H9 (cell line): ENCODE results near the gene TLX2. TPM values are rescaled to one million over a fixed set of nuclear protein-coding genes. Genes with fewer than 3 reads are reported as not detected.

Experiments
- DNase-seq: peaks from one replicate; pipeline ENCODE4 v3.0.0-alpha.2; 2017
- H2AFZ ChIP-seq: one replicate; pipeline ENCODE4 v1.6.1; 2013; ENCODE audit warnings: mild to moderate bottlenecking, low read length, control low read depth, moderate library complexity
- H2AK5ac ChIP-seq: 2 replicates; pipeline ENCODE4 v1.6.1; 2013; ENCODE audit warnings: low read length, control low read depth, mixed read lengths; ENCODE audit not compliant: insufficient read length
- H2BK120ac ChIP-seq: one replicate; pipeline ENCODE4 v1.6.1; 2013; ENCODE audit warnings: low read depth, mild to moderate bottlenecking, low read length, control low read depth, inconsistent platforms; ENCODE audit not compliant: poor library complexity, severe bottlenecking
- H2BK12ac ChIP-seq: 2 replicates; pipeline ENCODE4 v1.6.1; 2013; ENCODE audit warnings: low read length, control low read depth, mixed read lengths, low read depth; ENCODE audit not compliant: insufficient read length
- H2BK15ac ChIP-seq: 2 replicates; pipeline ENCODE4 v1.6.1; 2013; ENCODE audit warnings: low read depth, low read length, control low read depth
- H2BK20ac ChIP-seq: one replicate; pipeline ENCODE4 v1.6.1; 2013; ENCODE audit warnings: low read depth, mild to moderate bottlenecking, low read length, control low read depth, inconsistent platforms; ENCODE audit not compliant: poor library complexity, severe bottlenecking
- H2BK5ac ChIP-seq: 2 replicates; pipeline ENCODE4 v1.6.1; 2013; ENCODE audit warnings: low read length, control low read depth, mixed read lengths; ENCODE audit not compliant: insufficient read length
- H3K14ac ChIP-seq: 2 replicates; pipeline ENCODE4 v1.6.1; 2013; ENCODE audit warnings: low read length, control low read depth; ENCODE audit not compliant: insufficient read depth
- H3K18ac ChIP-seq: 2 replicates; pipeline ENCODE4 v1.6.1; 2013; ENCODE audit warnings: low read depth, mild to moderate bottlenecking, mixed read lengths, low read length, control low read depth; ENCODE audit not compliant: insufficient read length
- H3K23ac ChIP-seq: 2 replicates; pipeline ENCODE4 v1.6.1; 2013; ENCODE audit warnings: low read length, control low read depth, mixed read lengths, low read depth; ENCODE audit not compliant: insufficient read length
- H3K23me2 ChIP-seq: 2 replicates; pipeline ENCODE4 v1.6.1; 2013; ENCODE audit warnings: low read depth, mild to moderate bottlenecking, mixed read lengths, low read length, control low read depth; ENCODE audit not compliant: insufficient read length, poor library complexity, severe bottlenecking
- H3K27ac ChIP-seq: 2 replicates; pipeline ENCODE4 v1.5.1; 2013; ENCODE audit warnings: low read length, control low read depth, mixed read lengths, low read depth; ENCODE audit not compliant: insufficient read length
- H3K27me3 ChIP-seq: 2 replicates; pipeline ENCODE4 v1.6.1; 2013; ENCODE audit warnings: low read length, control low read depth, inconsistent platforms; ENCODE audit not compliant: insufficient read depth
- H3K4ac ChIP-seq: 2 replicates; pipeline ENCODE4 v1.6.1; 2013; ENCODE audit warnings: low read depth, mild to moderate bottlenecking, control low read depth, inconsistent platforms, low read length, moderate library complexity
- H3K4me1 ChIP-seq: 2 replicates; pipeline ENCODE4 v1.6.1; 2013; ENCODE audit warnings: low read length, control low read depth, inconsistent platforms; ENCODE audit not compliant: insufficient read depth
- H3K4me2 ChIP-seq: 2 replicates; pipeline ENCODE4 v1.6.1; 2013; ENCODE audit warnings: low read length, control low read depth, mixed read lengths; ENCODE audit not compliant: insufficient read length, insufficient read depth
- H3K56ac ChIP-seq: 2 replicates; pipeline ENCODE4 v1.6.1; 2013; ENCODE audit warnings: low read depth, mild to moderate bottlenecking, mixed read lengths, low read length, control low read depth; ENCODE audit not compliant: insufficient read length
- H3K79me1 ChIP-seq: 2 replicates; pipeline ENCODE4 v1.6.1; 2013; ENCODE audit warnings: low read depth, mild to moderate bottlenecking, moderate library complexity, low read length, control low read depth, inconsistent platforms; ENCODE audit not compliant: insufficient read depth, poor library complexity, severe bottlenecking
- H3K79me2 ChIP-seq: 2 replicates; pipeline ENCODE4 v1.6.1; 2013; ENCODE audit warnings: low read length, control low read depth, inconsistent platforms; ENCODE audit not compliant: insufficient read depth
- H3K9ac ChIP-seq: 2 replicates; pipeline ENCODE4 v1.6.1; 2013; ENCODE audit warnings: low read length, control low read depth, mixed read lengths; ENCODE audit not compliant: insufficient read length; ENCODE audit errors: extremely low read depth
- H3K9me3 ChIP-seq: one replicate; pipeline ENCODE4 v1.6.1; 2013; ENCODE audit warnings: low read depth, low read length, inconsistent platforms; ENCODE audit not compliant: control insufficient read depth
- H3T11ph ChIP-seq: one replicate; pipeline ENCODE4 v1.6.1; 2013; ENCODE audit warnings: mild to moderate bottlenecking, low read length, control low read depth, inconsistent platforms
- H4K20me1 ChIP-seq: one replicate; pipeline ENCODE4 v1.6.1; 2013; ENCODE audit not compliant: control insufficient read depth, insufficient read length, insufficient read depth
- H4K5ac ChIP-seq: 2 replicates; pipeline ENCODE4 v1.6.1; 2013; ENCODE audit warnings: low read depth, mild to moderate bottlenecking, mixed read lengths, low read length, control low read depth; ENCODE audit not compliant: insufficient read length
- H4K8ac ChIP-seq: replicated peaks from 2 replicates; pipeline ENCODE4 v1.6.1; 2013; ENCODE audit warnings: low read length, control low read depth, mixed read lengths, low read depth; ENCODE audit not compliant: insufficient read length
- H4K91ac ChIP-seq: 2 replicates; pipeline ENCODE4 v1.6.1; 2013; ENCODE audit warnings: low read depth, mild to moderate bottlenecking, moderate library complexity, mixed read lengths, low read length, control low read depth; ENCODE audit not compliant: insufficient read length
- H3K27ac Mint-ChIP-seq, 3 experiments: 2 replicates in 2 of 3; 3 replicates in 1 of 3; pipeline ENCODE4 v1.8.0; 2020 to 2021; ENCODE audit warnings: mixed read lengths in 3 of 3, mild to moderate bottlenecking in 1 of 3, moderate library complexity in 1 of 3
- H3K27me3 Mint-ChIP-seq: 2 replicates; pipeline ENCODE4 v1.8.0; 2021; ENCODE audit warnings: low read depth, mild to moderate bottlenecking, moderate library complexity, mixed read lengths
- H3K36me3 Mint-ChIP-seq, 3 experiments: 2 replicates in 2 of 3; 3 replicates in 1 of 3; pipeline ENCODE4 v1.8.0; 2020 to 2021; ENCODE audit warnings: low read depth in 3 of 3, mixed read lengths in 3 of 3; ENCODE audit not compliant: insufficient read depth in 1 of 3
- H3K4me1 Mint-ChIP-seq, 2 experiments: 2 replicates each; pipeline ENCODE4 v1.8.0; 2020; ENCODE audit warnings: mixed read lengths in 2 of 2
- H3K4me3 Mint-ChIP-seq, 2 experiments: 2 replicates in 1 of 2; 3 replicates in 1 of 2; pipeline ENCODE4 v1.8.0; 2020 to 2021; ENCODE audit warnings: mild to moderate bottlenecking in 2 of 2, mixed read lengths in 2 of 2, moderate library complexity in 1 of 2
- H3K9me3 Mint-ChIP-seq, 2 experiments: 2 replicates in 1 of 2; 3 replicates in 1 of 2; pipeline ENCODE4 v1.8.0; 2020; ENCODE audit warnings: mild to moderate bottlenecking in 2 of 2, mixed read lengths in 2 of 2, moderate library complexity in 1 of 2
- WGBS: extraction: QIAGEN DNeasy Blood & Tissue Kit; methylation state at CpG from one replicate; pipeline ENCODE4 v1.1.7; 2013; ENCODE audit warnings: missing lambda C conversion rate, low lambda C conversion rate, mixed read lengths; ENCODE audit not compliant: insufficient read length; ENCODE audit errors: extremely low coverage; 5-methylcytosine and 5-hydroxymethylcytosine counted together
- total RNA-seq: library from RNA; stranded (reverse); gene quantifications from 2 replicates; pipeline ENCODE4 v1.2.1, GENCODE V29; 2021
- TF ChIP-seq, protein P1 (sequence below): fragments of 200-600 bp; sonication (generic); conservative IDR thresholded peaks from 3 replicates; pipeline ENCODE4 v1.8.0; 2021; ENCODE audit warnings: antibody characterized with exemption, mild to moderate bottlenecking

The TLX2 gene
- total RNA-seq, 1 experiment from 2014 or later = 0.20 TPM

DNA sequence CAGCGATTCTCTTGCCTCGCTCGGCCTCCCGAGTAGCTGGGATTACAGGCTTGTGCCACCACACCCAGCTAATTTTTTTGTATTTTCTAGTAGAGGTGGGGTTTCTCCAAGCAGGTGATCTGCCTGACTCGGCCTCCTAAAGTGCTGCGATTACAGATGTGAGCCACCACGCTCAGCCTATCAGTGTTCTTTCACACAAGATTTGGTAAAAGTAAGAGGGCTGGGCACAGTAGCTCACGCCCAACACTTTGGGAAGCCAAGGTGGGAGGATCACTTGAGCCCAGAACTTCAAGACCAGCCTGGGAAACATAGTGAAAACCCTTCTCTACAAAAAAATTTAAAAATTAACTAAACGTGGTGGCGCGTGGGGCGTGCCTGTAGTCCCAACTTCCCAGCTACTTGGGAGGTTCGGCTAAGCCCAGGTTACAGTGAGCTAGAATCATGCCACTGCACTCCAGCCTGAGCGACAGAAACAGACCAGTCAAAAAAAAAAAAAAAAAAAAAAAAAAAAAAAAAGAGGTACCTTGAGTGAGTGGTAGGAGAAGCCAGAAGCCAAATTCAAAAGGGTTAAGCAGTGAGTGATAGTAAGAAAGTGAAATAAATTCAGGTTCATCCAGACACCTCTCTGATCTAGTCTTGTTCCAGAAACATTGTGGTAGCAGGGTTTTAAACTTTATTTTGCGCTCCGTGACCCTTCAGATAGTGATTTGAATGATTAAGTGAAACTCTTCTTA, 42.8 kb upstream of the TLX2 start:
- H3T11ph ChIP-seq = no peak overlapping the region
- Mint-ChIP-seq H3K27ac (peak overlapping the region; percentile 98 to 99 (median 98); a peak in 6 of 7 replicates), H3K36me3 (peaks cover 11 to 18% (median 18%) of the 10 kb centered on the region in 3 experiments), H3K9me3 (no peaks in the 10 kb centered on the region; a peak in 1 of 5 replicates), H3K4me1 (peaks cover 11 to 12% of the 10 kb centered on the region in 2 experiments), H3K27me3 (peaks cover 3% of the 10 kb centered on the region), H3K4me3 (peak overlapping the region; percentile 96 to 98)
- H3K27me3 ChIP-seq = no peaks in the 10 kb centered on the region
- H2AK5ac ChIP-seq = no peak overlapping the region
- no peak overlapping the region for H2AFZ ChIP-seq
- no peak overlapping the region for H2BK12ac ChIP-seq
- no peak overlapping the region for H3K23ac ChIP-seq
- H3K4ac ChIP-seq = no peak overlapping the region
- no peak overlapping the region for H2BK15ac ChIP-seq
- peak overlapping the region; percentile 82 for H3K4me2 ChIP-seq
- H3K9me3 ChIP-seq = no peaks in the 10 kb centered on the region
- no peak overlapping the region for H4K5ac ChIP-seq
- no peaks in the 10 kb centered on the region for H3K4me1 ChIP-seq
- no peak overlapping the region for H2BK5ac ChIP-seq
- no peak overlapping the region for H3K14ac ChIP-seq
- no peak overlapping the region for H3K27ac ChIP-seq
- no peak for DNase-seq
- H4K20me1 ChIP-seq = no peaks in the 10 kb centered on the region
- no peak overlapping the region for H3K56ac ChIP-seq
- no CpG with 5 or more reads among the region's 16 CpGs for WGBS
- no peak overlapping the region for H4K91ac ChIP-seq
- TF ChIP-seq, protein P1, sequence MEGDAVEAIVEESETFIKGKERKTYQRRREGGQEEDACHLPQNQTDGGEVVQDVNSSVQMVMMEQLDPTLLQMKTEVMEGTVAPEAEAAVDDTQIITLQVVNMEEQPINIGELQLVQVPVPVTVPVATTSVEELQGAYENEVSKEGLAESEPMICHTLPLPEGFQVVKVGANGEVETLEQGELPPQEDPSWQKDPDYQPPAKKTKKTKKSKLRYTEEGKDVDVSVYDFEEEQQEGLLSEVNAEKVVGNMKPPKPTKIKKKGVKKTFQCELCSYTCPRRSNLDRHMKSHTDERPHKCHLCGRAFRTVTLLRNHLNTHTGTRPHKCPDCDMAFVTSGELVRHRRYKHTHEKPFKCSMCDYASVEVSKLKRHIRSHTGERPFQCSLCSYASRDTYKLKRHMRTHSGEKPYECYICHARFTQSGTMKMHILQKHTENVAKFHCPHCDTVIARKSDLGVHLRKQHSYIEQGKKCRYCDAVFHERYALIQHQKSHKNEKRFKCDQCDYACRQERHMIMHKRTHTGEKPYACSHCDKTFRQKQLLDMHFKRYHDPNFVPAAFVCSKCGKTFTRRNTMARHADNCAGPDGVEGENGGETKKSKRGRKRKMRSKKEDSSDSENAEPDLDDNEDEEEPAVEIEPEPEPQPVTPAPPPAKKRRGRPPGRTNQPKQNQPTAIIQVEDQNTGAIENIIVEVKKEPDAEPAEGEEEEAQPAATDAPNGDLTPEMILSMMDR = no peak
- no peak overlapping the region for H2BK120ac ChIP-seq
- H3K9ac ChIP-seq = no peak overlapping the region
- no peaks in the 10 kb centered on the region for H3K79me1 ChIP-seq
- no peak overlapping the region for H4K8ac ChIP-seq
- no peaks in the 10 kb centered on the region for H3K79me2 ChIP-seq
- H3K18ac ChIP-seq = no peak overlapping the region
- H3K23me2 ChIP-seq = peaks cover 8% of the 10 kb centered on the region
- no peak overlapping the region for H2BK20ac ChIP-seq
